Uterus (tissue), 4 donors: ENCODE data around the gene PRDM13. TPM values are rescaled to one million over a fixed set of nuclear protein-coding genes. Genes with fewer than 3 reads are reported as not detected.

ENCODE experiments used
- DNase-seq, 2 donors: peaks; one replicate each; pipeline ENCODE4 v3.0.0-alpha.2; 2019 to 2020
- H3K27ac ChIP-seq, 2 donors: fragments of 200-600 bp; sonication (generic); 1 replicate in 1 of 2; 2 replicates in 1 of 2; pipeline ENCODE4 v1.5.1; 2016 to 2018
- H3K27me3 ChIP-seq, 2 donors: fragments of 200-600 bp; sonication (generic); one replicate each; pipeline ENCODE4 v1.5.1; 2018 to 2019; ENCODE audit warnings: control low read depth in 1 of 2
- H3K36me3 ChIP-seq, 2 donors: fragments of 200-600 bp; sonication (generic); one replicate each; pipeline ENCODE4 v1.5.1; 2019; ENCODE audit warnings: control low read depth in 1 of 2
- H3K4me1 ChIP-seq, 2 donors: fragments of 200-600 bp; sonication (generic); one replicate each; pipeline ENCODE4 v1.5.1; 2018 to 2019; ENCODE audit warnings: control low read depth in 1 of 2
- H3K4me3 ChIP-seq, 2 donors: fragments of 200-600 bp; sonication (generic); 1 replicate in 1 of 2; 2 replicates in 1 of 2; pipeline ENCODE4 v1.5.1; 2018 to 2019; ENCODE audit warnings: mild to moderate bottlenecking in 1 of 2
- H3K9me3 ChIP-seq, 2 donors: fragments of 200-600 bp; sonication (generic); one replicate each; pipeline ENCODE4 v1.5.1; 2019; ENCODE audit warnings: control low read depth in 1 of 2
- CTCF ChIP-seq, 4 experiments: fragments of 200-600 bp in 2 of 4; fragments of 450-650 bp in 2 of 4; sonication (generic) in 2 of 4; IDR thresholded peaks; one replicate each; pipeline ENCODE4 v1.5.1; 2016 to 2019; ENCODE audit warnings: antibody characterized with exemption in 4 of 4, mild to moderate bottlenecking in 2 of 4, moderate library complexity in 1 of 4
- POLR2A ChIP-seq, 2 donors: fragments of 450-650 bp; IDR thresholded peaks; one replicate each; pipeline ENCODE4 v1.6.1; 2016; ENCODE audit warnings: antibody characterized with exemption in 2 of 2, mild to moderate bottlenecking in 1 of 2, moderate library complexity in 1 of 2
- intact Hi-C: fragments of 100-400 bp; cut with DNase I; formaldehyde crosslinking; loops from one replicate; pipeline ENCODE4 v1.15.1; 2023; ENCODE audit warnings: low total_unique reads
- total RNA-seq, 4 donors: library from RNA; depleted of rRNA in 3 of 4; stranded (reverse); fragments of >200 nt in 3 of 4; gene quantifications; one replicate each; pipeline versions ENCODE4 v1.1.0 to v1.2.4, GENCODE V29; 2014 to 2023
- donor health status: DM: yes; HTN: yes; CAD: no.

PRDM13 gene
- total RNA-seq, 4 donors from 2014 or later: not detected

GRCh38 chr6:99607416-99608036, 893 bp downstream of the PRDM13 start:
- H3K27ac ChIP-seq: no peak overlapping the region
- DNase-seq: no peak
- H3K36me3 ChIP-seq: no peaks in the 10 kb centered on the region
- H3K4me1 ChIP-seq: peaks cover 0 to 18% of the 10 kb centered on the region in 2 donors
- no peak overlapping the region for H3K4me3 ChIP-seq
- intact Hi-C loops: no loop called here
- H3K9me3 ChIP-seq: no peaks in the 10 kb centered on the region
- no peak for TF ChIP-seq CTCF (IDR thresholded peaks at IDR 0.05)
- TF ChIP-seq POLR2A (IDR thresholded peaks at IDR 0.05): no peak
- H3K27me3 ChIP-seq: peaks cover 29 to 98% of the 10 kb centered on the region in 2 donors

- Histone ChIP-seq H3K4me1 (peaks cover 0 to 17% of the 10 kb centered on the region in 2 donors), H3K36me3 (no peaks in the 10 kb centered on the region), H3K4me3 (no peak overlapping the region), H3K27ac (no peak overlapping the region), H3K27me3 (peaks cover 31 to 97% of the 10 kb centered on the region in 2 donors), H3K9me3 (no peaks in the 10 kb centered on the region)
- intact Hi-C loops: no loop called here
- DNase-seq: no peak
- TF ChIP-seq POLR2A (IDR thresholded peaks at IDR 0.05): no peak
- no peak for TF ChIP-seq CTCF (IDR thresholded peaks at IDR 0.05)
Measured at GRCh38 chr6:99608059-99608885, 1.6 kb downstream of the PRDM13 start.

- TF ChIP-seq CTCF (IDR thresholded peaks at IDR 0.05) (no peak), POLR2A (IDR thresholded peaks at IDR 0.05) (no peak)
- Histone ChIP-seq H3K4me1 (peaks cover 0 to 18% of the 10 kb centered on the region in 2 donors), H3K36me3 (no peaks in the 10 kb centered on the region), H3K27me3 (peaks cover 31 to 92% of the 10 kb centered on the region in 2 donors), H3K4me3 (no peak overlapping the region), H3K27ac (no peak overlapping the region), H3K9me3 (no peaks in the 10 kb centered on the region)
- intact Hi-C loops: no loop called here
- no peak for DNase-seq
Measured at GRCh38 chr6:99608886-99609482, 2.4 kb downstream of the PRDM13 start.

GRCh38 chr6:99609905-99610489, 3.4 kb downstream of the PRDM13 start:
- DNase-seq: no peak
- Histone ChIP-seq H3K4me3 (no peak overlapping the region), H3K27ac (no peak overlapping the region), H3K9me3 (no peaks in the 10 kb centered on the region), H3K36me3 (no peaks in the 10 kb centered on the region), H3K4me1 (peaks cover 0 to 25% of the 10 kb centered on the region in 2 donors), H3K27me3 (peaks cover 34 to 92% of the 10 kb centered on the region in 2 donors)
- intact Hi-C loops: no loop called here
- TF ChIP-seq CTCF (IDR thresholded peaks at IDR 0.05) (no peak), POLR2A (IDR thresholded peaks at IDR 0.05) (no peak)
